MV-4-11 (cell line): ENCODE results near the gene HS3ST4.
"Not testable (repeated sequence)": the region's sequence is repeated elsewhere in the genome, so short reads cannot be mapped to it uniquely, and the experiment has no call there.

Experiments used
- DNase-seq: peaks from one replicate; lab custom pipeline; 2025; lab: John Stamatoyannopoulos, UW

Gene HS3ST4

DNA sequence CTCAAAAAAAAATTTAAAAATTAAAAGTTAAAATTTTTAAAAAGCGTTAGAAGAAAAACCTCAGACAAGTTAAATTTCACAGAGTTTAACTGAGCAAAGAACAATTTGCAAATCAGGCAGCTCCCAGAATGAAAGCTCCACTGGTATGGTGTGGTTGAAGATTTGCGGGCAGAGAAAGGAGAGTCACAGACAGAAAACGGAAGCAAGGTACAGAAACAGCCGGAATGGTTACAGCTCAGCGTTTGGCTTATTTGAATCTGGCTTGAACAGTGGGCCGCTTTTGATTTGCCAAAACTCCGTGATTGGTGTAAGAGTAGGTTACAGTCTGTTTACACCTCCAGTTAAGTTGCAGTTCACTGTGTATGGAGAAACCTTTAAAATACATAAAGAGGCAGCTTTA is 297.1 kb downstream of the HS3ST4 start:
- no peak for DNase-seq

DNA sequence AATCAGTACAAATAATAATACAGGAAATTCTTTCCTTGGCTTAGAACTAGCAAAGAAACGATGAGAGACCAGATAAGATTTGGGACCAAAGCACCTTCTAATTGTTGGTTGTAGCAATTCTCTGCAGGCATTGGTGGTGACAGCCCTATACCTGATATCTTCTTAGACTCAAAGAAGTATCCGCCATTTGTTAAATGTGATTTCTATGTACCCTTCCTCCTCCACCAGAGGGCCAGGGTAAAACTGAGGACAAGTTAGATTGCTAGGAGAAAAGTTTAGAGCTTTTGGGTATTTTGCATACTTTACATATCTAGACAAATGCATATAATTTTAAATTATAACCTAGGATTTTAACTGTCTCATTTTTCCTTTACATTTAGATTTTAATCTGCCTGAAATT is 304.3 kb downstream of the HS3ST4 start:
- no peak for DNase-seq

DNA sequence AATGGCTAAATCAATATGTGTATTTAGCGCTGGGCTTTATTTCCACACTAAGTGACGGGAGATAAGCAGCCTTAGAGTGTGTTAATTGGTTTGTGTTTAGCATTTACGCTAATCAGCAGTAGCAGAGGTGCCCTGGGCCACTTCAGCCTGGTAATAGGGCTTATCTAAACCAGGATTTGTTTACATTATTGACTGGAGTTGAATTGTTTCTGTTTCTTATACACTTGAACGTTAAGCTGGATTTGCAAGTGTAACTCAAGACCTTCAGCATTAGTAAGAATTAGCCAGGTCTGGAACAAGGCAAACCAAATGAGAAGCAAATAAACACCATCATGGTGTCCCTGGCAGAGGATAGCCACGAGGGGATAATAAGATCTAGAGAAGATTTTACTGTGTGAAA is 313.6 kb downstream of the HS3ST4 start:
- DNase-seq, result no peak

DNA sequence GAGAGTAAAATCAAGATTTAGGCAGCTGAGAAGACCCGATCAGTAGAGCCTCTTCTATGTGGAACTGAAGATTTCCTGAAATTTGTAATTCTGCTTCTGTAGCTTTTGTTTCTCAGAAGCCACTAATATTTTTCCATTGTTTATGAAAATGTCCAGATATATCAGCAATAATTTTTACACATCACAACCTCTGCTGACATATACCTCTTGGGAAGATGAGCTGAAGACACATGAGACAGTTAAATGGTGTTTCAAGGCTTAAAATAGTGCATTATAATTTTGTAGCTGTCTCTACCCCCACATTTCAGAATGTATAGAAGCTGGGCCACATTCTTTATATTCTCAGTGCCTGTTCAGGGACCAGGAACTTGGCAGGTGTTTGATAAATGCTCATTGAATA is 320.6 kb downstream of the HS3ST4 start:
- DNase-seq, result no peak

DNA sequence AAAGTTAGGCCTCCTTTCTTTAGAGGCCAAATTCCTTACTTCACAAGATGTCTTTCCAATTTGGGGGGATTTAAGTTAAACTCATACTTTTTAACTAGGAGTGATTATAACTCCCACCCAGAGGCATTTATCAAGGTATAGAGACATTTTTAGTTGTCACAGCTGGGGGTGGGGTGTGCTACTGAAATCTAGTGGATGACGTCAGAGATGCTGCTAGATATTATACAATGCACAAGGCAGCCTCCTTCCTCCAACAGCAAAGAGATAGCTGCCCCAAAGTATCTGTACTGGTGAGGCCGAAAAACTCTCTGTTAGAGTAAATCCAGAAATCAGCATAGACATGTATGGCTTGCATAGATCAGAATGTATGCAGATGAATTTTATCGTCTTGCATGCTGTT is 324.0 kb downstream of the HS3ST4 start:
- no peak for DNase-seq

DNA sequence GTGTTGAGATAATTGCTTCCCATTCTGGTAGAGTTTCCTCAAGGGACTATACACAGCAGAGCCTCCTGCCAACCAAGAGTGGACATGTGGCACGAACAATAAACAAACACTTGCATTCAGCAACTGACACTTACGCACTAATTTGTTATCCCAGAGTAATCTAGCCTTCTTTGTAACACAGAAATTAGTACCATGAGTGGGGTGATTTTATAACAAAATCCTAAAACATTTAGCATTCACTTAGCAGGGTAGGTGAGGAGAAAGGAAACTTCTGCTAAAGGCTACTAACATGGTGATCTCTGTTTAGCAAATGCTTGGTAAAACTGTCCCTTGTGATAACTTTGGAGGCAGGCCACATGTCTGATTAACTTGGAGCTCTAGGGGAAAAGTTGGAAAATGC is 325.2 kb downstream of the HS3ST4 start:
- DNase-seq, result no peak

DNA sequence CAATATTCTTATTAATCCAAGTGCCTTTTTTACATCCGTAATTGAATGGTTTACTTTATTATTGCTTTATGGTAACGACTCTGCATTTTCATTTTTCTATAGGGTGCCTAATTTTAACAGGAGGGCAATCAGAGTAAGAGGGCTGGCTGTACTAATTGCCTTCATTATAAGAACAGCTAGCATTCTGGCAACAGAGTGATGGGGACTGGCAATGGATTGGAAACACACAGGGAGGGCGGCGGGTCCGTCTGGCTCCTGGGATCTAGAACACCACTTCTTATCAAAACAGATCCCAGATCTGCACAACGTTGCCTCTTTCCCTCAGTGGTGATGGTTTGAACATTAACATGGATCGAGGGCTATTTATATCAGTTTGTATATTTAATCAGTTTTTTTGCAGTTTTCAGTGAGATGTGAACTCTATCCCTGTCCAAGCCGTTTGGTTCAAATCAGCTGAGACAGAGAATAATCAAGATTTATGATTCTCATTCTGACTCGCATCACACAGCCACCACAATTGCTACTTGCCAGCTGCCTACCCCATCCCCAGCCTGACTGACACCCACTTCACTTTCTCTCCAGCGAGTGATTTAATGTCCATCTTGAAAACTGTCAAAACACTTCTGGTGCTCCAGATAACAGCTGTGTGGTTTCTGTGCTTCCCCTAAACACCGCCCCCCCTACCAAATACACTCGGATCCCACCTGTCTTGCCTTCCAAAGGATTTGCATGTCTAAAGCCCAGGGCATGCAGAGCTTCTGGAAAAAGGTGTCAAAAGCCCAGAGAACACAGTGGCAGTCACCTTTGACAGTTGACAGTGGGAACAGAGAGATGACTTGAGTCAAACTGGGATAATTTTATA is 327.9 kb downstream of the HS3ST4 start:
- DNase-seq, result no peak

DNA sequence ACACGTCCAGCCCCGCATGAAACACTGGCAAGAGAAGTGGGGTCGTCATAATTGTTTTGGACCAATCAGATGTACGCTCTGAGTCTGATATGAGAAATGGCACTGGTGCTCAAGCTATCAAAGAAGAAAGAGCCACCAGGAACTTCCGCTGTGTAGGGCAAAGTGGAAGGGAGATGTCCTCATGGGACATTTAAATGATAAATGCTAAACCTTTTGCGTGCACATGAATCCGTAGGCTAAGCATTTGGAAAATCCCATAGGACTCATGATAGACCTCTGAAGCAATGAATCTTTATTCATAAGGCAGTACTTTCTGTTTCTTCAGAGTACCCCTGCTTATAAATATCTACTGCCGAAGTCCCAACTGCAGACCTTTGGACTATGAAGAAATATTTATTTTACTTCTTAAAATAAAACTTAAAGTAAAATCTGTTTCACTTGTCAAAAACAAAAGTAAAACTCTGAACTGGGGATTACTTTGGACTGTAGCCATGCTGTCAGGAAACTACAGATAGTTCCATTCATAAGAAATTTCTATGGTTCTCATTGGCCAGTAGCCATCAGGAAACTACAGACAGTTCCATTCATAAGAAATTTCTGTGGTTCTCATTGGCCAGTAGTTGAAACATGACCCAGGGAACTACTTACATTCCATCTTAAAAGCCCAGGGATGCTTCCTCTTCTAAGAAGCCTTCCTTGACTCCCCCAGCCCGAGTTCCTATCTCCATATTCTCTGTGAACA is 335.1 kb downstream of the HS3ST4 start:
- no peak for DNase-seq

DNA sequence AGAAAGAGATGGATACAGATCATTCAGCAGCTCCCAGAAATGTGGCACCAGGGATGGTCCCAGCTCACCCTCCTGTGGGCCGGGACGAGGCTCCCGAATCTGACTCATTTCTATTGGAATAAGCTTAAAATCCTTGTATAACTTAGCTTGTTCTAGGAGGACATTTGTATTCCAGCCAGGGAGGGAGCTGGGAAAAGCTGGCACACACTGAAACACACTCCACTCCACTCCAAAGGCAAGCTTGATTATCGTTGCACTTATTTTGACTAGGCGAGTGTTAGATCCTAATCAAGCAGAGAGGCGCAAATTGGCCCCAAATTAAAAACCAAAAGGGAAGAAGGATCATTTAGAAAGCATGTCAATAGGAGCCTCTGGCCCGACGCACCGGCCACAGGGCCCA is 339.5 kb downstream of the HS3ST4 start:
- DNase-seq, result no peak

DNA sequence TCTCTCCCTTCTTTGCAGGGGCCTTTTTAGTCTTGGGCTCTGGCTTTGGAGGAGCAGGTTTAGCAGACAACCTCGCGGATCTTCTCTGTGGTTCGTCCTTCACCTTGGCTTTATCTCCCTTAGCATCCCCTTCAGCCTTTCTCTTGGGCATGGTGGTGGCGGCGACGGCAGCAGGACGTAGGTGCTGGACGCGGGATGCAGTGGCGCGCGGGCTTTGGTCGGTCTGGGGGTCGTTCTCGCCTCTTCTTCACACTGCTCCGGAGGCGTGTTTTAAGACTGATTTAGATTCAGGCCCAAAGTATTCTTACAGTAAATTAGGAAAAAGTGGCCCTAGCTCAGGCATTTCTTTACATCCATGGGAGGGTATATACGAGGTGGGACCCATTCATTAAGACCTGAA is 340.9 kb downstream of the HS3ST4 start:
- not testable (repeated sequence) for DNase-seq

DNA sequence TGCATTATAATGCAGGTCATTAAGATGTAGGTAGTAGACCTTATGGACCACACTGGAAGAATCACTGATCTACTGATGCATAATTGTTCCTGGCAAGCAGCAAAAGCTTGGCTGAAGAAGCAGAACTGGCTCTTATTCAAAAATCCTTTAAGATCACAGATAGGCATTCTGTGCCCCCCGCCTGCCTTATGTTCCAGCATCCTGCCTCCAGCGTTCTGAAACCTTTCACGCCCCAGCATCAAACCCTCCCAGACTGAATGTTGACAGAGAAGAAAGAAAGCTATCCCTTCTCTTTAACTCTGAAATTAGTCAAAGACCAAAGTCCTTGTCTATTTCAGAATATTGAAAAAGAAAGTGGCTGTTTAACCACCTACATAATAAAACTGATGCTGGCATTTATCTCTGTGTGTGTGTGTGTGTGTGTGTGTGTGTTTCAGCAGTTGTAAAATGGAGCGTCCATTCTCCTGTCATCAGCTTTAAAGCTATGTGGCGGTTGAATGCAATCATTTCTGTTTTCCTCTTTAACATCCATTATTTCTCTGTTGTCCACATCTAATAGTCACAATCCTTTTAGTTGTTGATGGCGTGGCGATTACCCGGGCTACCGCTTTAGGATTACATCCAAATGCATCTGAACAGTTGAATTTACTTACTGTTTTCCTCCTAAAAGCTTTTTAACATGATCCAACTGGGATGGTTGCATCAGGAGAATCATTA is 350.4 kb downstream of the HS3ST4 start:
- DNase-seq, result no peak

DNA sequence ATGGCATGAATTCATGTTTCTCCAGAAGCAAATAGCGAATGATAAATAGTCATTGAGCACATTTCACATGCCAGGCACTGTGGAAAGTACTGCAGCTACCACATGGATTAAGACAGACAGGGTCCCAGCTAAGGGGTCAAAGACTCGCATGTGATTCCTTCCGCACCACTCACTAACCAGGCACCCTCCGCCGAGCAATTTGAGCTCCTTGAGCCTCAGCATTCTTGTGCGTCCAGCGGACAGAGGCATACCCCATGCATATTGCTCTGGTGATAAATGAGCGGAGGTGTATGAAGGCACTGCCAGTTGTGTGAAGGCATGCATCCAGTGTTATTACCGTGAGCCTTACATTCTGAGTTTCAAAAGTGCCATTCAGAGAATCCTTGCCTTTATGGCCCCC is 358.7 kb downstream of the HS3ST4 start:
- DNase-seq, result no peak

DNA sequence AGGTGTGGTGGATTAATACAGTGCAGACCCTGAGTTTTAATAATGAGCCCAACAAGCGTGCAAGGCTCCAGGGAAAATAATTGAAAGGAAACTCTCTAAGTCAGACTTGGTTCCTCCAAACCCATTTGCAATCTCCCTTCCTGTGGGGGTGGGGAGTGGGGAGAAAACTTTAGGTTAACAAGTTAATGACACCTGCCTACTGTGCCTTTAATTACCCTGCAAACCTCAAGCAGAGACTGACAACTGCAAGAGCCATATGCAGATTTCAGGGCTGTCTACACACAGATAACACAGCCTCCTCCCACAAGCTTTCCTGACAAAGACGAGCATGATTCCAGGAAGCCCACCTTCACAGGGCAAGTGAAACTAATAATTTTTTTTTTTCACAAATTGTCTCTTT is 359.3 kb downstream of the HS3ST4 start:
- no peak for DNase-seq

DNA sequence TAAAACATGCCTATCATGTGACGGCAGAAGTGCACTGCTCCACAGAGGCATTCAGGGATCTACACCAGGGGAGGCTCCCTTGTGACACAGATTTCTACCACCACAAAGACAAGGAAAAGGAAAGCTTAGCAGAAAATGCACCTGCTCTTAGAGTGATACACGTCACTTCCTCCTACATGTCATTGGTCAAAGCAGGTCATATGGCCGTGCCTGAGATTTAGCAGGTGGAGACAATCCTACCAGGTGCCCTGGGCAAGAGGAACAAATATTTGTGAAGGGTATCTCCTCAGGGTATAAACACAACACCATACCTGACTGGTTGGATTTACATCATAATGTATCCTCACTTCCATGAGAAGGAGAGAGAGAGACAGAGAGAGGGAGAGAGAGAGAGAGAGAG is 362.1 kb downstream of the HS3ST4 start:
- DNase-seq, result no peak

DNA sequence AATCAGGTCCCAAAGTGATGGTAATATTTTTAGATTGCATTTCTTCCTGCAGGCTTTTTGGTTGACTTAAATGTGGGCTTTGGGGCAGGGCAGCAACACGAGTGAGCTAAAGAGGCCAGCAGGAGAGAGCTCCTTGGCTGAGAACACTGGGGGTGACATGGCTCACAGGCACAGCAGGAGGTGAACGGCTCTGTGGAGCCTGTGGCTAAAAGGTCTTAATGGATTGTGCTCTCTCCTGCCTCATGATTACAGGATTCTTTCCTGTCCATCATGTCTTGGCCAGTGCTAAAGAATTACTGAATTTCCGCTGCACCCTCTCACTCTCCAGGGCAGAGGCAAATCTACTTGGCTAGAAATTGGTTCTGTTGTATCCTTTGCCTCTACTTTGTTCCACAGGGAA is 366.6 kb downstream of the HS3ST4 start:
- no peak for DNase-seq

DNA sequence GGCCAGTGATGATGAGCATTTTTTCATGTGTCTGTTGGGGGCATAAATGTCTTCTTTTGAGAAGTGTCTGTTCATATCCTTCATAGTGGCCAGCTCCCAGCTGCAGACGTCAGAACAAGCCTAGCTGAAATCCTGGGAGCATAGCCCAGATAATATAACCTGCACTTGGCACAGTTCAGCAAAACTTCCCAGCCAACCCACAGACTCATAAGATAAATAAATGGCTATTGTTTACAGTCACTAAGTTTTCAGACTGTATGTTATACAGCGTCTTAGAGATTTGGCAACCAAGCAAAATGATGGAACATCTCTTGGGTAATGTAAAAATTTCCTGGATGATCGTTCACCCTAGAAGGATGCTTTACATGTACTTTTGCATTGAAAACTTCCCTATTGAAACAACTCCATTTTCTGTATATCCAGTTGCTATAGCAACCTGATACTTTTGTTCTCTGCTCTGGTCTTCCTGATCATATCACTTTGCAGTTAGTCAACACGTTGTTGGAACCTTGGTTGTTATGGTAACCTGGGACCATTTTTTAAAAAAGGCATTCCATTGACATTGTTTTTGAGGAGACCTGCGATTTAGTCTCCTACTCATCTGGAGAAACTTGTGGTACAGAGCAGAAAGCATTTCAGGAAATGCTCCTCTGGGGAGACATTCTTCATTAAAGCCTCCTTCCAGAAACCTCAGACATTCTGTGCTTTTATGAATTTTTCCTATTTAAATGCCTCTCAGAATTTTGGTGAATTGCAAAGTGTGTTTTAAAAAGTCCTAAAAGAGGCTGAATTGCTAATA is 378.7 kb downstream of the HS3ST4 start:
- DNase-seq, result no peak

DNA sequence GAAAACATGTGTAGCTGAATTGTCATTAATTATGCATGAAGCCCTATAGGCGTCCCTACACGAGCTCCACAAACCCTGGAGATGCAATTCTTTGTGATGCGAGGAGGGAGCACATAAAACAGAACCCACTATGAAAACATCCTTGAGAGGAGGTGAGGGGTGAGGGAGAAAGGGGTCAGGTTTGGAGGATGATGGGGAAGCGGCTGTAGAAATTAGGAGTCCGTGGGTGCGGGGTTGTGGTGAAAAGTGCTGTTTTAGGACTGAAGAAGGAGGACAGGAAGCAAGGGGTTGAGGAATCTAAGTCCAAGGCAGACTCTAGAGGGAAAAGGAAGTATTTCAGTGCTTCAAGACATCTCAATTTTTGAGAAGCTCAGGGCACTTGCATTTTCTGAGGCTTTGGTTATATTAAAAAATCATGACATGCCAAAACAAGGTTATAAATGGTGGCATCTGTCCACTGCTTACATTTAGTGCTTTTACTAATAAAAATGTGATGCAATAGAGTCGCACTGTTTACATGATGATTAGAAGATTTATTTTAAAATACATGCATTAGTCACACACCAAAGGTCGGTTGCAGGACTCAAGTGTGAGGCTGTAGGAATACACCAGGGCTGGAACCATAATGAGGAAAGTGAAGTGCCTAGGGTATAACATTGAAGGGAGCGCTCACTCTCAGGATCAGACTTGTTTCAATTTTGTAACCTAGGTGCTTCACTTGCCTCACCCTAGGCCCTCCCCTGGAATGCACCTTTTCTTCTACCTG is 379.5 kb downstream of the HS3ST4 start:
- DNase-seq, result no peak

DNA sequence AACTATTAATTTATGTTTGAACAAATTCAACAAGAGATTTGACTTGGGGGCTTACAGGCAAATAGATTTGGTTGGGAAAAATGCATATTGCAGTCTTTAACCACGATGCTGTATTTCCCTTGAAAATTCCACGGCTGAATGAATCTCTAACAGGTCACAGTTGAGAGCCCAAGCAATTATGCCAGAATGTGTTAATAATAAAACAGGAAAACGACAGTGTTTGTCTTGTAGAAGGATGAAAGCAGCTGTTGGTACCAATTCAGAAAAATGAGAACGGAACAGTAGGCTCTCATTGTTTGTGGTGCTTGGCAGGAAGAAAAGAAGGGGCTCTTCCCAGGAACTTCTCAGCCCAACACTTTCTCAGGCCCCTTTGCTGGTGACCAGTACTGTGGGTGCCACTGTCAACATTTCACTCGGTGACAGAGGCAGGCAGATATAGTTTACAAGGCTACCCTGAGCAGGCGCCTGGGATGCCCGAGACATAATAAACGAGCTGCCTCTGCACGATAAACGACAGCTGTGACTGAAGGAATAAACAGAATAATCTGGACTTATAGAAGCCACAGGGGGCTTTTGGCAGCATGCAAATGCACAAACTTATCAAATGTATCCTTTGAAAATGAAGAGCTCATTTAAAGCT is 387.1 kb downstream of the HS3ST4 start:
- DNase-seq, result no peak

DNA sequence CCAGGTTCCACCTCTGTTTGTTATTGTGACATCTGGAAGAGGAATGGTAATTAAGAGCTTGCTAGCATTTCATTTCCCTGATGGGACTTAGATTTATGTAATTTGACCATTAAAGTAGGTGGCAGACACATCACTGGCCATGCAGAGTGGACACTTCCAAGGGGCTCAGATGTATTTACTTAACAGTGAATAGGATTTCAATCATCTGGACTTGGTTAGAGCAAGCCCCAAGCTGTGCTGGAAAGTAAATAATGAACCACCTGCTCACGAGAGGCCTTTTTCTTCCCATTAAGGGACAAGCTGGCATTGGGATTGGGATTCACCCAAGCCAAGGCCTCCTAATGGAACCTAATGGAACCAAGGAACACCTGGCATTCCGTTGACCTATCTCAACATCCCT is 395.3 kb downstream of the HS3ST4 start:
- no peak for DNase-seq

DNA sequence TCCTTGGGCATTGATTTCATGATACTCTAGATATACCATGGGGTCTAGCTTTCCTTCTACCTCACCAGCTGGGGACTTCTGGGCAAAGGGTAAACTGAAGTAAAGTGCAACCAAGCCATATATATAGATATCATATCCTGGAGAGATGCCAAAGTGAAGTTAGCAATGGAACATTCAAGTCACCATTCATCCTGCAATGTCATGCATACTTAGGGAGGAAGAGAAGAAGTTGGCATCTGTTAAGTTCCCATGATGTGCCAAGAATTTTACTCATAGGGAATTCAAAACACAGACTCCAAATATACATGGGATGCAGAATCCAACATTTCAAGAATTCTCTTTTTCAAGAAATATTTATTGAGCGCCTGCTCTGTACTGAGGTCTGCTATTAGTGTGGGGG is 399.8 kb downstream of the HS3ST4 start:
- DNase-seq, result no peak

DNA sequence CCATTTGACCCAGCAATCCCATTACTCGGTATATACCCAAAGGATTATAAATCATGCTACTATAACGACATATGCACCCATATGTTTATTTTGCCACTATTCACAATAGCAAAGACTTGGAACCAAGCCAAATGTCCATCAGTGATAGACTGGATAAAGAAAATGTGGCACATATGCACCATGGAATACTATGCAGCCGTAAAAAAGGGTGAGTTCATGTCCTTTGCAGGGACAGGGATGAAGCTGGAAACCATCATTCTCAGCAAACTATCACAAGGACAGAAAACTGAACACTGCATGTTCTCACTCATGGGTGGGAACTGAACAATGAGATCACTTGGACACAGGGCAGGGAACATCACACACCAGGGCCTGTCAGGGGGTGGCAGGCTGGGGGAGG is 406.4 kb downstream of the HS3ST4 start:
- DNase-seq, result not testable (repeated sequence)
